Gastroesophageal sphincter (tissue), 4 donors: Measurements from ENCODE around the gene DLGAP4. TPM values are rescaled to one million over a fixed set of nuclear protein-coding genes. Genes with fewer than 3 reads are reported as not detected.

Experiments used
- ATAC-seq: fragments of 150-250 bp; one replicate; pipeline ENCODE4 v1.9.1; 2016; ENCODE audit warnings: mild to moderate bottlenecking, moderate library complexity
- H3K27ac ChIP-seq, 4 donors: fragments of 200-600 bp; sonication (generic) in 3 of 4; 1 replicate in 3 of 4; 2 replicates in 1 of 4; pipeline ENCODE4 v1.5.1; 2016 to 2019
- H3K27me3 ChIP-seq: fragments of 200-600 bp; sonication (generic); one replicate; pipeline ENCODE4 v1.5.1; 2019
- H3K36me3 ChIP-seq, 2 donors: fragments of 200-600 bp; sonication (generic); one replicate each; pipeline ENCODE4 v1.5.1; 2019; ENCODE audit warnings: control low read depth in 1 of 2
- H3K4me1 ChIP-seq, 3 donors: fragments of 200-600 bp; sonication (generic); 1 replicate in 2 of 3; 2 replicates in 1 of 3; pipeline ENCODE4 v1.5.1; 2016 to 2019; ENCODE audit warnings: control low read depth in 2 of 3
- H3K4me3 ChIP-seq, 2 donors: fragments of 200-600 bp; sonication (generic); one replicate each; pipeline ENCODE4 v1.5.1; 2019; ENCODE audit warnings: mild to moderate bottlenecking in 1 of 2, moderate library complexity in 1 of 2
- H3K9me3 ChIP-seq, 3 donors: fragments of 200-600 bp; sonication (generic); one replicate each; pipeline ENCODE4 v1.5.1; 2017 to 2019; ENCODE audit warnings: control low read depth in 2 of 3
- CTCF ChIP-seq, 4 experiments: fragments of 200-600 bp in 2 of 4; fragments of 450-650 bp in 2 of 4; sonication (generic) in 1 of 4; IDR thresholded peaks; one replicate each; pipeline ENCODE4 v1.5.1; 2017 to 2019; ENCODE audit warnings: antibody characterized with exemption in 4 of 4, mild to moderate bottlenecking in 2 of 4, moderate library complexity in 2 of 4
- EP300 ChIP-seq: sonication (generic); formaldehyde crosslinking; IDR thresholded peaks from one replicate; pipeline ENCODE4 v1.6.1; 2017; ENCODE audit warnings: antibody characterized with exemption, mild to moderate bottlenecking
- POLR2A ChIP-seq, 2 donors: fragments of 450-650 bp; IDR thresholded peaks; one replicate each; pipeline ENCODE4 v1.6.1; 2017; ENCODE audit warnings: antibody characterized with exemption in 2 of 2, mild to moderate bottlenecking in 2 of 2, moderate library complexity in 1 of 2
- POLR2AphosphoS5 ChIP-seq: sonication (generic); formaldehyde crosslinking; IDR thresholded peaks from one replicate; pipeline ENCODE4 v1.6.1; 2017; ENCODE audit warnings: antibody characterized with exemption
- WGBS, 2 donors: methylation state at CpG; one replicate each; pipeline ENCODE4 v1.1.5; 2018; ENCODE audit warnings: low coverage in 1 of 2; 5-methylcytosine and 5-hydroxymethylcytosine counted together
- total RNA-seq, 4 donors: library from RNA; depleted of rRNA; stranded (reverse); fragments of >200 nt; gene quantifications; one replicate each; pipeline ENCODE4 v1.1.0, GENCODE V29; 2016

Gene DLGAP4
- total RNA-seq, 4 donors from 2014 or later = 35.5 to 76.1 (median 42.2) TPM

GRCh38 chr20:36482044-36482473 is 175.9 kb downstream of the DLGAP4 start:
- TF ChIP-seq POLR2AphosphoS5 (no peak), CTCF (IDR thresholded peaks at IDR 0.05) (no peak), POLR2A (IDR thresholded peaks at IDR 0.05) (no peak)
- Histone ChIP-seq H3K36me3 (peaks cover 0 to 6% of the 10 kb centered on the region in 2 donors), H3K9me3 (no peaks in the 10 kb centered on the region), H3K4me1 (peaks cover 3 to 100% (median 82%) of the 10 kb centered on the region in 3 donors), H3K27me3 (no peaks in the 10 kb centered on the region), H3K27ac (peak overlapping the region; percentile 27 to 69 (median 65)), H3K4me3 (no peak overlapping the region)
- WGBS, 2 donors = 26 to 39% methylated on average over 5 to 6 of the region's 8 CpGs
- ATAC-seq = peak; percentile 40

GRCh38 chr20:36483209-36483918 is 177.2 kb downstream of the DLGAP4 start:
- ATAC-seq = no peak
- no peak for TF ChIP-seq CTCF (IDR thresholded peaks at IDR 0.05)
- TF ChIP-seq EP300 = no peak
- no peak for TF ChIP-seq POLR2AphosphoS5
- no peak for TF ChIP-seq POLR2A (IDR thresholded peaks at IDR 0.05)
- WGBS, 2 donors = 51% methylated on average over 2 of the region's 5 CpGs; no CpG with 5 or more reads in 1 of the 2 donors
- peaks cover 3 to 100% (median 78%) of the 10 kb centered on the region in 3 donors for H3K4me1 ChIP-seq
- H3K9me3 ChIP-seq = no peaks in the 10 kb centered on the region
- H3K27me3 ChIP-seq = no peaks in the 10 kb centered on the region
- peak overlapping the region in 3 of 4 donors; percentile 63 to 69 (median 67) for H3K27ac ChIP-seq
- no peak overlapping the region for H3K4me3 ChIP-seq
- no peaks in the 10 kb centered on the region for H3K36me3 ChIP-seq

GRCh38 chr20:36483919-36484808 is 178.0 kb downstream of the DLGAP4 start:
- Histone ChIP-seq H3K9me3 (no peaks in the 10 kb centered on the region), H3K36me3 (no peaks in the 10 kb centered on the region), H3K4me3 (no peak overlapping the region), H3K4me1 (peaks cover 3 to 100% (median 73%) of the 10 kb centered on the region in 3 donors), H3K27ac (peak overlapping the region in 3 of 4 donors; percentile 63 to 69 (median 67)), H3K27me3 (no peaks in the 10 kb centered on the region)
- 34 to 45% methylated on average over 2 to 5 of the region's 8 CpGs for WGBS, 2 donors
- no peak for ATAC-seq
- TF ChIP-seq POLR2AphosphoS5 (no peak), POLR2A (IDR thresholded peaks at IDR 0.05) (no peak), CTCF (IDR thresholded peaks at IDR 0.05) (no peak), EP300 (no peak)

GRCh38 chr20:36485286-36485685 is 179.1 kb downstream of the DLGAP4 start:
- Histone ChIP-seq H3K4me3 (no peak overlapping the region), H3K9me3 (no peaks in the 10 kb centered on the region), H3K4me1 (peaks cover 3 to 100% (median 62%) of the 10 kb centered on the region in 3 donors), H3K27me3 (no peaks in the 10 kb centered on the region), H3K36me3 (no peaks in the 10 kb centered on the region), H3K27ac (no peak overlapping the region)
- no peak for ATAC-seq
- WGBS, 2 donors = 86 to 93% methylated on average over 2 to 3 of the region's 3 CpGs
- TF ChIP-seq POLR2AphosphoS5 = no peak

GRCh38 chr20:36487069-36487468 is 180.9 kb downstream of the DLGAP4 start:
- peak overlapping the region in 2 of 4 donors; percentile 11 to 46 for H3K27ac ChIP-seq
- no peaks in the 10 kb centered on the region for H3K36me3 ChIP-seq
- TF ChIP-seq POLR2AphosphoS5 (no peak), POLR2A (IDR thresholded peaks at IDR 0.05) (no peak), EP300 (no peak), CTCF (IDR thresholded peaks at IDR 0.05) (no peak)
- WGBS, 2 donors = 88% methylated on average over 1 of the region's 1 CpG; no CpG with 5 or more reads in 1 of the 2 donors
- no peaks in the 10 kb centered on the region for H3K27me3 ChIP-seq
- no peak overlapping the region for H3K4me3 ChIP-seq
- H3K4me1 ChIP-seq = peaks cover 0 to 100% (median 50%) of the 10 kb centered on the region in 3 donors
- ATAC-seq = no peak
- H3K9me3 ChIP-seq = no peaks in the 10 kb centered on the region
